ENCODE measurements around the gene PRPF6. TPM values are rescaled to one million over a fixed set of nuclear protein-coding genes. Genes with fewer than 3 reads are reported as not detected.

PRPF6 gene
- polyA plus RNA-seq, 1 experiment = 38.5 TPM

DNA sequence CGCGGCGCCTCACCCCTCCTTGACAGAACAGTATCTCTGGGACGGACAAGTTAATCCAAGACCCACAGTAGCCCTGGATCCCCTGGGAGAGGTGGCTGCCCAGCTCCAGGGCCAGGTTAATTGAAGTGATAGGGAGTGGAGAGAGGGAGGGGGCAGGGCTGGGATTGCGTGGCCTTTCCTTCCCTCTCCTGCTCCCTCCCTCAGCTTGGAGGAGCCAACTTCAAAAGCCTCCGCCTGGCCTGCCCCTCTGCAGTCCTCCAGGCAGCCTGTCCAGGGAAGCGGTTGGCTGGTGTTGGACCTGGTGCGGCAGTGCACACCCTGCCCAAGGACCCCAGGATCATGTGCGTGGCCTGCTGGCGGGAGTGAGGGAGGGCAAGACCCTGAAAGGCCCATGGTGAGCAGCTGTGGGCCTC is 55.0 kb downstream of the PRPF6 start, which contains the start of gene C20orf204:
Gene C20orf204, plus strand, starts transcription at position 250 of the 413 bp plus-strand sequence. Its CDS starts 142 bp downstream, at position 392.
- Histone ChIP-seq H3K4me3 (ENCODE audit: low read depth, low read length) (no peak within 1 kb of the TSS), H3K9me3 (ENCODE audit: control insufficient read depth, insufficient read depth, low read length) (no peaks in the 10 kb centered on the region; the same call in 1 of the 2 replicates), H3K27ac (ENCODE audit: low read depth, low read length) (no peak within 1 kb of the TSS), H3K27me3 (ENCODE audit: control insufficient read depth, insufficient read depth, low read length) (peaks cover 31% of the 10 kb centered on the region)
- POLR2A ChIA-PET = no interaction called here
- TF ChIP-seq, protein P1, sequence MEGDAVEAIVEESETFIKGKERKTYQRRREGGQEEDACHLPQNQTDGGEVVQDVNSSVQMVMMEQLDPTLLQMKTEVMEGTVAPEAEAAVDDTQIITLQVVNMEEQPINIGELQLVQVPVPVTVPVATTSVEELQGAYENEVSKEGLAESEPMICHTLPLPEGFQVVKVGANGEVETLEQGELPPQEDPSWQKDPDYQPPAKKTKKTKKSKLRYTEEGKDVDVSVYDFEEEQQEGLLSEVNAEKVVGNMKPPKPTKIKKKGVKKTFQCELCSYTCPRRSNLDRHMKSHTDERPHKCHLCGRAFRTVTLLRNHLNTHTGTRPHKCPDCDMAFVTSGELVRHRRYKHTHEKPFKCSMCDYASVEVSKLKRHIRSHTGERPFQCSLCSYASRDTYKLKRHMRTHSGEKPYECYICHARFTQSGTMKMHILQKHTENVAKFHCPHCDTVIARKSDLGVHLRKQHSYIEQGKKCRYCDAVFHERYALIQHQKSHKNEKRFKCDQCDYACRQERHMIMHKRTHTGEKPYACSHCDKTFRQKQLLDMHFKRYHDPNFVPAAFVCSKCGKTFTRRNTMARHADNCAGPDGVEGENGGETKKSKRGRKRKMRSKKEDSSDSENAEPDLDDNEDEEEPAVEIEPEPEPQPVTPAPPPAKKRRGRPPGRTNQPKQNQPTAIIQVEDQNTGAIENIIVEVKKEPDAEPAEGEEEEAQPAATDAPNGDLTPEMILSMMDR (IDR thresholded peaks at IDR 0.05; ENCODE audit: low read depth, low read length) = no peak
- CTCF ChIA-PET = no interaction called here
- DNase-seq (ENCODE audit: low read depth, low spot score) = no peak

- ChIA-PET POLR2A (interaction anchor here (0.6 kb wide), 1 partner anchor 454 kb away, joined by 3 read pairs; no protein-coding TSS in a partner anchor), CTCF (interaction anchor here (3.6 kb wide), 1 partner anchor 85 kb away, joined by 31 read pairs; no protein-coding TSS in a partner anchor)
- H3K27ac ChIP-seq (ENCODE audit: low read depth, low read length) = no peak overlapping the region
- H3K27me3 ChIP-seq (ENCODE audit: control insufficient read depth, insufficient read depth, low read length) = peaks cover 37% of the 10 kb centered on the region
- H3K9me3 ChIP-seq (ENCODE audit: control insufficient read depth, insufficient read depth, low read length) = no peaks in the 10 kb centered on the region; the same call in 1 of the 2 replicates
- no peak for DNase-seq (ENCODE audit: low read depth, low spot score)
- H3K4me3 ChIP-seq (ENCODE audit: low read depth, low read length) = no peak overlapping the region
- TF ChIP-seq, protein P1 (IDR thresholded peaks at IDR 0.05; ENCODE audit: low read depth, low read length) = no peak
Observed at GRCh38 chr20:64036346-64037198, 55.6 kb downstream of the PRPF6 start.

- POLR2A ChIA-PET = interaction anchor here (0.6 kb wide), 1 partner anchor 455 kb away, joined by 3 read pairs; no protein-coding TSS in a partner anchor
- no peak overlapping the region for H3K4me3 ChIP-seq (ENCODE audit: low read depth, low read length)
- TF ChIP-seq, protein P1 (IDR thresholded peaks at IDR 0.05; ENCODE audit: low read depth, low read length) = no peak
- no peaks in the 10 kb centered on the region; the same call in 1 of the 2 replicates for H3K9me3 ChIP-seq (ENCODE audit: control insufficient read depth, insufficient read depth, low read length)
- H3K27me3 ChIP-seq (ENCODE audit: control insufficient read depth, insufficient read depth, low read length) = peaks cover 43% of the 10 kb centered on the region
- CTCF ChIA-PET = interaction anchor here (3.6 kb wide), 1 partner anchor 84 kb away, joined by 31 read pairs; no protein-coding TSS in a partner anchor
- H3K27ac ChIP-seq (ENCODE audit: low read depth, low read length) = no peak overlapping the region
- no peak for DNase-seq (ENCODE audit: low read depth, low spot score)
Observed at GRCh38 chr20:64037199-64037497, 56.2 kb downstream of the PRPF6 start.

DNA sequence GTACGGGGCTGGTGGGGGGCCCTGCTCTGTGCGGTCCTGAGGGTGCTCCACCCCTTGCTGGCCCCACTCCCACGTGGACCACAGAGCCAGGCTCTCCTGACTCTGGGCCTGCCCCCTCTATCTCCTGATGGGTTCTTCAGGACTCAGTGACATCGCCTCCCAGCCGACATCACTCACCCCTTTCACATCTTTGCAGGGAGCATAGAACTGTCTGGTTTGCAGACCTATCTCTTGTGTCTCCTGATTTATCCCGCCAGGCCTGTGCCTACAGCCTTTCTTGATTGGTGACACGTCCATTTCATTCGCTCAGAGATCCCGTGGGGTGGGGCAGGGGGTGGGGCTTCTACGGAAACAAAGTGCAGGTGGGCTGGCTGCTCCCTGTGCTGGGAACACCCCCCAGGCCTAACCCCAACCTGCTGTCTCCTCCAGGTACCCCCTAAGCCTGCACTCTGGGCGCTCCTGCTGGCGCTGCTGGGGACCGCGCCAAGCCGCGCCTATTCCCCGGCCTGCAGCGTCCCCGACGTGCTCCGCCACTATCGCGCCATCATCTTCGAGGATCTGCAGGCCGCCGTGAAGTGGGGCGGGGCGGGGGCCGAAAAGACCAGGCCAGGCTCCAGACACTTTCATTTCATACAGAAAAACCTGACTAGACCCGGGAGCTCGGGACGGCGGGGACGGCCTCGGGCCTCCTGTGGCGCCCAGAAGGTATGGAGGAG is 56.7 kb downstream of the PRPF6 start:
- no peak for DNase-seq (ENCODE audit: low read depth, low spot score)
- TF ChIP-seq, protein P1 (IDR thresholded peaks at IDR 0.05; ENCODE audit: low read depth, low read length) = no peak
- Histone ChIP-seq H3K27ac (ENCODE audit: low read depth, low read length) (no peak overlapping the region), H3K4me3 (ENCODE audit: low read depth, low read length) (no peak overlapping the region), H3K9me3 (ENCODE audit: control insufficient read depth, insufficient read depth, low read length) (no peaks in the 10 kb centered on the region; the same call in 1 of the 2 replicates), H3K27me3 (ENCODE audit: control insufficient read depth, insufficient read depth, low read length) (peaks cover 46% of the 10 kb centered on the region)
- CTCF ChIA-PET = interaction anchor here (0.9 to 3.6 kb wide), 5 partner anchors 20 to 84 kb away, joined by 3 to 31 read pairs (median 4); no protein-coding TSS in a partner anchor
- POLR2A ChIA-PET = interaction anchor here (0.6 to 0.7 kb wide), 2 partner anchors 27 to 455 kb away, joined by 3 to 4 read pairs; no protein-coding TSS in a partner anchor
